OCI-LY1 (cell line): ENCODE results near the gene TNRC6C.

Experiments
- H2AFZ ChIP-seq: fragments of 200-600 bp; sonication (generic), shearing (Covaris generic); 2 replicates; pipeline ENCODE4 v1.6.0; 2014; ENCODE audit warnings: antibody characterized with exemption, mild to moderate bottlenecking, low read length
- H3F3A ChIP-seq: fragments of 200-600 bp; sonication (generic), shearing (Covaris generic); 2 replicates; pipeline ENCODE4 v1.6.0; 2014; ENCODE audit warnings: mild to moderate bottlenecking, antibody characterized with exemption, low read length, moderate library complexity; ENCODE audit not compliant: insufficient read depth
- H3K27ac ChIP-seq: fragments of 200-600 bp; sonication (generic); 2 replicates; pipeline ENCODE4 v1.5.1; 2014; ENCODE audit warnings: low read length, mixed run types, mild to moderate bottlenecking, low read depth; ENCODE audit not compliant: poor library complexity, severe bottlenecking
- H3K27me3 ChIP-seq: fragments of 200-600 bp; sonication (generic); 2 replicates; pipeline ENCODE4 v1.6.0; 2014; ENCODE audit warnings: antibody characterized with exemption, mild to moderate bottlenecking, low read length, moderate library complexity; ENCODE audit not compliant: insufficient read depth
- H3K36me3 ChIP-seq: fragments of 200-600 bp; sonication (generic); 2 replicates; pipeline ENCODE4 v1.6.1; 2014; ENCODE audit warnings: mild to moderate bottlenecking, antibody characterized with exemption, low read length, moderate library complexity, mixed read lengths; ENCODE audit not compliant: insufficient read depth
- H3K4me1 ChIP-seq: fragments of 200-600 bp; sonication (generic); 2 replicates; pipeline ENCODE4 v1.5.1; 2014; ENCODE audit warnings: mild to moderate bottlenecking, low read length, moderate library complexity; ENCODE audit not compliant: insufficient read depth, severe bottlenecking
- H3K4me2 ChIP-seq: fragments of 200-600 bp; sonication (generic), shearing (Covaris generic); 2 replicates; pipeline ENCODE4 v1.6.1; 2014; ENCODE audit warnings: low read length
- H3K4me3 ChIP-seq: fragments of 200-600 bp; sonication (generic); 2 replicates; pipeline ENCODE4 v1.5.1; 2014; ENCODE audit warnings: low read length, low read depth, mild to moderate bottlenecking, mixed read lengths; ENCODE audit not compliant: poor library complexity, severe bottlenecking
- H3K79me2 ChIP-seq: fragments of 200-600 bp; shearing (Covaris generic); 2 replicates; pipeline ENCODE4 v1.6.1; 2016; ENCODE audit warnings: mixed run types, low read length, mixed read lengths; ENCODE audit not compliant: insufficient read depth
- H3K9ac ChIP-seq: fragments of 200-600 bp; sonication (generic), shearing (Covaris generic); 2 replicates; pipeline ENCODE4 v1.6.1; 2014; ENCODE audit warnings: mild to moderate bottlenecking, low read length, mixed read lengths
- H3K9me2 ChIP-seq: fragments of 200-600 bp; sonication (generic), shearing (Covaris generic); 2 replicates; pipeline ENCODE4 v1.6.1; 2014; ENCODE audit warnings: low read depth, mild to moderate bottlenecking, low read length, mixed read lengths
- H3K9me3 ChIP-seq: fragments of 200-600 bp; shearing (Covaris generic); 2 replicates; pipeline ENCODE4 v1.6.1; 2014; ENCODE audit warnings: low read length, mixed read lengths
- H4K20me1 ChIP-seq: fragments of 200-600 bp; sonication (generic), shearing (Covaris generic); 2 replicates; pipeline ENCODE4 v1.6.0; 2016; ENCODE audit warnings: mild to moderate bottlenecking, low read length; ENCODE audit not compliant: insufficient read depth
- CTCF ChIP-seq: fragments of 200-600 bp; sonication (generic), shearing (Covaris generic); IDR thresholded peaks from 2 replicates; pipeline ENCODE4 v1.5.1; 2017; ENCODE audit warnings: mild to moderate bottlenecking, antibody characterized with exemption, low read length, moderate library complexity, mixed read lengths
- EZH2 ChIP-seq: fragments of 200-600 bp; sonication (generic), shearing (Covaris generic); IDR thresholded peaks from 2 replicates; pipeline ENCODE4 v1.8.0; 2017; ENCODE audit warnings: borderline replicate concordance, mixed run types, mild to moderate bottlenecking, antibody characterized with exemption, low read length, moderate library complexity, mixed read lengths

Gene TNRC6C

GRCh38 chr17:78107976-78108725, 149.6 kb downstream of the TNRC6C start:
- no peaks in the 10 kb centered on the region for H4K20me1 ChIP-seq
- peaks cover 6% of the 10 kb centered on the region for H3K4me1 ChIP-seq
- H3K9ac ChIP-seq, result no peak overlapping the region
- H3K27ac ChIP-seq, result no peak overlapping the region
- H3K36me3 ChIP-seq, result peaks cover 36% of the 10 kb centered on the region
- H3K27me3 ChIP-seq, result no peaks in the 10 kb centered on the region
- no peaks in the 10 kb centered on the region for H3K9me3 ChIP-seq
- H3K4me2 ChIP-seq, result no peak overlapping the region
- no peak overlapping the region for H3K4me3 ChIP-seq
- no peaks in the 10 kb centered on the region for H3K79me2 ChIP-seq
- TF ChIP-seq EZH2 (no peak), CTCF (no peak)
- H3F3A ChIP-seq, result no peaks in the 10 kb centered on the region
- H2AFZ ChIP-seq, result no peak overlapping the region
- no peaks in the 10 kb centered on the region for H3K9me2 ChIP-seq

GRCh38 chr17:78108726-78109488, 150.4 kb downstream of the TNRC6C start:
- no peaks in the 10 kb centered on the region for H3K9me2 ChIP-seq
- peaks cover 40% of the 10 kb centered on the region for H3K36me3 ChIP-seq
- peaks cover 6% of the 10 kb centered on the region for H3K4me1 ChIP-seq
- H2AFZ ChIP-seq, result no peak overlapping the region
- TF ChIP-seq CTCF (no peak), EZH2 (no peak)
- no peak overlapping the region for H3K4me3 ChIP-seq
- no peaks in the 10 kb centered on the region for H3K79me2 ChIP-seq
- H3K9ac ChIP-seq, result no peak overlapping the region
- H3F3A ChIP-seq, result no peaks in the 10 kb centered on the region
- no peak overlapping the region for H3K27ac ChIP-seq
- H3K27me3 ChIP-seq, result no peaks in the 10 kb centered on the region
- no peak overlapping the region for H3K4me2 ChIP-seq
- no peaks in the 10 kb centered on the region for H4K20me1 ChIP-seq
- H3K9me3 ChIP-seq, result no peaks in the 10 kb centered on the region

GRCh38 chr17:78109489-78109761, 150.9 kb downstream of the TNRC6C start:
- TF ChIP-seq CTCF, result no peak
- H2AFZ ChIP-seq, result no peak overlapping the region
- no peaks in the 10 kb centered on the region for H3K27me3 ChIP-seq
- no peak overlapping the region for H3K4me2 ChIP-seq
- H3K9me2 ChIP-seq, result no peaks in the 10 kb centered on the region
- no peaks in the 10 kb centered on the region for H3F3A ChIP-seq
- no peaks in the 10 kb centered on the region for H3K79me2 ChIP-seq
- H3K27ac ChIP-seq, result no peak overlapping the region
- H3K9me3 ChIP-seq, result no peaks in the 10 kb centered on the region
- no peak overlapping the region for H3K9ac ChIP-seq
- peaks cover 35% of the 10 kb centered on the region for H3K36me3 ChIP-seq
- no peak overlapping the region for H3K4me3 ChIP-seq
- H4K20me1 ChIP-seq, result no peaks in the 10 kb centered on the region
- H3K4me1 ChIP-seq, result peaks cover 6% of the 10 kb centered on the region
